Nephron (organoid): ENCODE results near the gene CTNNBL1.

Experiments
- H3K27ac Mint-ChIP-seq, 3 experiments: 2 replicates each; pipeline ENCODE4 v1.8.0; 2020; ENCODE audit warnings: mixed read lengths in 3 of 3, mild to moderate bottlenecking in 2 of 3, moderate library complexity in 1 of 3
- H3K27me3 Mint-ChIP-seq: 2 replicates; pipeline ENCODE4 v1.8.0; 2021; ENCODE audit warnings: low read depth, mild to moderate bottlenecking, moderate library complexity, mixed read lengths
- H3K36me3 Mint-ChIP-seq: 2 replicates; pipeline ENCODE4 v1.8.0; 2020; ENCODE audit warnings: low read depth, mixed read lengths
- H3K4me1 Mint-ChIP-seq: 2 replicates; pipeline ENCODE4 v1.8.0; 2020; ENCODE audit warnings: mixed read lengths
- H3K4me3 Mint-ChIP-seq, 3 experiments: 2 replicates each; pipeline ENCODE4 v1.8.0; 2020; ENCODE audit warnings: mild to moderate bottlenecking in 3 of 3, mixed read lengths in 3 of 3, moderate library complexity in 2 of 3
- H3K9me3 Mint-ChIP-seq: 2 replicates; pipeline ENCODE4 v1.8.0; 2020; ENCODE audit warnings: mixed read lengths
- TF ChIP-seq, protein P1 (sequence below), 3 experiments: fragments of 200-600 bp; sonication (generic); IDR thresholded peaks; one replicate each; pipeline ENCODE4 v1.5.0; 2021; ENCODE audit warnings: antibody characterized with exemption in 3 of 3; ENCODE audit not compliant: unreplicated experiment in 3 of 3

The CTNNBL1 gene

DNA sequence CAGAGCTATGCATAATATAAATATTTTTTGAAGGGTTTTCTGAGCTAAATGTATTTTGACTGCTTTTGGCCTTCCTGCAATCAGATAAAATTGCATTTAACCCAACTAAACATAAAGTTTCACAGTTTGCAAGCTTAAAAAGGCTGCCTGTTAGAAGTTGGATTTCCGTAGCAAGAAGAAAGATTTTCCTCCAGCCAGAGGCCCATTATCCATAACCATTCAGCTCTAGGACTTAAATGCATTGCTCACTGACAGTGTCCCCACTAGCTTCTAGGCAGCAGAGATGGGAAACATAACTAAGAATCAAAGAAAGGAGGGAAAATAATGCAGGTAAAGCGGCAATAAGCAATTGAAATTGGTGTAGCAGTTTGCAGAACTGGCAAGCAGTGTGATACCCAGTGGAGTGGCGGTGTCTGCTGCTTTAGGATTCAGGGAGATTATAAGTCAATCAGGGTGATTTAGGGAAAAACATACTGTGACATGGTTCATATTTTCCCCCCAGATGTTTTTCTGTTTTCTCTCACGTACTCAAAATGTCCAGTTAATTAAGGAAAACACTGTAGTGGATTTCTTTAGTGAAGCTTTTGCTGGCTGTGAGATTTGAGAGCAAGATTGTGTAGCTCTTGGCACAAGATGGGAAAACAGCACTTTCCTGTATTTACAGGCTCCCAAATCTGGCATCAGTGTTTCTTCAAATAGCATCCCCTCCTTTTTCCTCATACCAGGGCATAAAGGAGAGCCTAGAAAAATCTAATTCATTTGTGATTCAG is 69.1 kb downstream of the CTNNBL1 start:
- TF ChIP-seq, protein P1, sequence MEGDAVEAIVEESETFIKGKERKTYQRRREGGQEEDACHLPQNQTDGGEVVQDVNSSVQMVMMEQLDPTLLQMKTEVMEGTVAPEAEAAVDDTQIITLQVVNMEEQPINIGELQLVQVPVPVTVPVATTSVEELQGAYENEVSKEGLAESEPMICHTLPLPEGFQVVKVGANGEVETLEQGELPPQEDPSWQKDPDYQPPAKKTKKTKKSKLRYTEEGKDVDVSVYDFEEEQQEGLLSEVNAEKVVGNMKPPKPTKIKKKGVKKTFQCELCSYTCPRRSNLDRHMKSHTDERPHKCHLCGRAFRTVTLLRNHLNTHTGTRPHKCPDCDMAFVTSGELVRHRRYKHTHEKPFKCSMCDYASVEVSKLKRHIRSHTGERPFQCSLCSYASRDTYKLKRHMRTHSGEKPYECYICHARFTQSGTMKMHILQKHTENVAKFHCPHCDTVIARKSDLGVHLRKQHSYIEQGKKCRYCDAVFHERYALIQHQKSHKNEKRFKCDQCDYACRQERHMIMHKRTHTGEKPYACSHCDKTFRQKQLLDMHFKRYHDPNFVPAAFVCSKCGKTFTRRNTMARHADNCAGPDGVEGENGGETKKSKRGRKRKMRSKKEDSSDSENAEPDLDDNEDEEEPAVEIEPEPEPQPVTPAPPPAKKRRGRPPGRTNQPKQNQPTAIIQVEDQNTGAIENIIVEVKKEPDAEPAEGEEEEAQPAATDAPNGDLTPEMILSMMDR (IDR thresholded peaks at IDR 0.05; ENCODE audit: unreplicated experiment in 3 of 3) = no peak
- H3K9me3 Mint-ChIP-seq = no peaks in the 10 kb centered on the region
- peaks cover 28% of the 10 kb centered on the region for H3K4me1 Mint-ChIP-seq
- H3K27me3 Mint-ChIP-seq = no peaks in the 10 kb centered on the region
- no peak overlapping the region for H3K4me3 Mint-ChIP-seq
- H3K36me3 Mint-ChIP-seq = peaks cover 15% of the 10 kb centered on the region
- no peak overlapping the region for H3K27ac Mint-ChIP-seq

DNA sequence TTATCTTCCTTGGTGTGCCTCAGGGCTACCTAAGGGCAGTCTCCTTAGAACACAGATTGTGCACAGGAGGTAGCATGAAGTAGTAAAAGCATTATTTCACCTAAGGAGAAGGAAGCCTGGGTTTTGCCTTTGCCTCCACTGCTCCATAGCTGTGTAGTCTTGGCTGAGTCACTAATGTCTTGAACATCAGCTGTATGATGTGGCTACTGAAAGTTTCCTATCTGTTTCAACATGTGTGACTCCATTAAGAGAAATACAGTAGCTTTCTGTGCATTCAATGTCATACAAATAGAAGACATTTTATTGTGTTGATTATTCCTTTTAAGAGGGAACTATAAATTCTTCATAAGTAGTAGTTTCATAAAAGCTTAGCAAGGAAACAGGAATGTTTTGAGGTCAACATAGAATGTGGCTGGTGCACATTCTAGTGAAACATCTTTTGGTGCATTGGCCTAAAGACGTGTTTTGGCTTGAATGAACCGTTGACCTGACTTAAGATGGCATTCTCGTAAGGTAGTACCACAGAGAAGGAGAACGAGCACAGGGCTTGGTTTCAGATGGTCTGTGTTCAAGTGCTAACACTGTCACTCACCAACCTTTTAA is 70.6 kb downstream of the CTNNBL1 start:
- no peaks in the 10 kb centered on the region for H3K27me3 Mint-ChIP-seq
- no peak overlapping the region for H3K27ac Mint-ChIP-seq
- H3K36me3 Mint-ChIP-seq = peaks cover 10% of the 10 kb centered on the region
- peaks cover 16% of the 10 kb centered on the region for H3K4me1 Mint-ChIP-seq
- TF ChIP-seq, protein P1 (IDR thresholded peaks at IDR 0.05; ENCODE audit: unreplicated experiment in 3 of 3) = no peak
- H3K9me3 Mint-ChIP-seq = no peaks in the 10 kb centered on the region
- H3K4me3 Mint-ChIP-seq = no peak overlapping the region

DNA sequence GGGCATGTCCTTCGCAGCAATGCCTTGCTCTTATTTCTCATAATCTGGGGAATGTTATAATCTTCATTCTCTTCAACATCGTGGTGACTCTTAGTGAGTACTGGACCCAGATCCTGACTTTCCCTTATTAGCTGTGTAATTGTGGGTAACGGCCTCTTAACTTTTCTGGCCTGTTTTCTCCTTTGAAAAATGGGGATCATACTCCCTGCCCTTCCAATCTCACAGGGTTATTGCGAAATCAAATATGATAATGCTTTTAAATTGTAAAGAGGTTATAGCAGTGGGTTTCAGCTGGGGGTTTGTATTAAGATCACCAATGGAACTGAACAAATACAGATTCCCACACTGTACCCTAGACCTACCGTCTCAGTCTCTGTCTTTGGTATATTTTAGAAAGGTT is 77.1 kb downstream of the CTNNBL1 start:
- no peaks in the 10 kb centered on the region for H3K4me1 Mint-ChIP-seq
- TF ChIP-seq, protein P1 (IDR thresholded peaks at IDR 0.05; ENCODE audit: unreplicated experiment in 3 of 3) = no peak
- no peaks in the 10 kb centered on the region for H3K9me3 Mint-ChIP-seq
- no peaks in the 10 kb centered on the region for H3K27me3 Mint-ChIP-seq
- no peak overlapping the region for H3K27ac Mint-ChIP-seq
- H3K36me3 Mint-ChIP-seq = peaks cover 19% of the 10 kb centered on the region
- no peak overlapping the region for H3K4me3 Mint-ChIP-seq

DNA sequence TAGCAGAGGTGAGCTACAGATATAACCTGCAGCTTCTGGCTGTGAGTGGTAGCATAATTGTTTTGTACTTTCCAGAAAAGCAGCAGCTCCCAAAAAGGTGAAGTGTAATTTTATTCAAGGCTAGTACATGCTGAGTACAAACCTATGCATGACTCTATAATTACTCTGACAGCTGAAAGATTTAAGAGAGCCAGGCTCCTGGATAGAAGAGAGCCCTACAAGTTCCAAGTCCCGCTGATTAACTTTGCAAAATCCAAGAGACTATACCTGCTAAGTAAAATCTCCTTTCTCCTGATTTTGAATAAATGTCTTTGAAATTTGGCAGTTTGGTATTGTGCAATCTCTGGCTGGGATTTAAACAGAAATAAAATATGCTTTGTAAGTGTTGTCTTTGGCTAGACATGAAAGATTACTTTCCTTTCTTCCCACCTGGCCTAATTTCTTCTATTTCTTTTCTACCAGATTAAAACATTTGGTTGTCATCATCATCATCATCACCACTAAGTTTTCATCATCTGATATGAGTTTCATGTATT is 79.5 kb downstream of the CTNNBL1 start:
- H3K27me3 Mint-ChIP-seq = peaks cover 5% of the 10 kb centered on the region

DNA sequence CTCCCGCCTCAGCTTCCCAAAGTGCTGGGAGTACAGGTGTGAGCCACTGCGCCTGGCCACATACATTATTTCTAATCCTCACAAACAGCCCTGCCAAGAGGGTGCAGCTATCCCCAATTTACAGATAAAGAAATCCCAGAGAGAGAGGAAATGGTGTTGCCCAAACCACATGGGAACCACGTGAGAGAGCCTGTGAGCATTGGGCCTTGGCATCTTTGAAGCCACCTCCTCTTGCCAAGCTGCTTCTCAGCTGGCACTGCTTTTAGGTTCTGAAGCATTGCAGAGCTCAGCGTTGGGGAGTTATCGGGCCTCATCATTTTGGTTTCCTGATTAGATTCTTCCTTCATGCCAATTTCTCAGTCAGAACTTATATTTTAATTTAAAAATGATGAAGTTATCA is 80.3 kb downstream of the CTNNBL1 start:
- H3K27ac Mint-ChIP-seq = no peak overlapping the region
- H3K27me3 Mint-ChIP-seq = peaks cover 5% of the 10 kb centered on the region
- H3K4me1 Mint-ChIP-seq = peaks cover 24% of the 10 kb centered on the region
- TF ChIP-seq, protein P1 (IDR thresholded peaks at IDR 0.05; ENCODE audit: unreplicated experiment in 3 of 3) = no peak
- peaks cover 27% of the 10 kb centered on the region for H3K36me3 Mint-ChIP-seq
- no peak overlapping the region for H3K4me3 Mint-ChIP-seq
- no peaks in the 10 kb centered on the region for H3K9me3 Mint-ChIP-seq

More for the DNA sequence above, 79.5 kb downstream of the CTNNBL1 start:
- H3K27ac Mint-ChIP-seq = no peak overlapping the region
- no peak overlapping the region for H3K4me3 Mint-ChIP-seq
- peaks cover 23% of the 10 kb centered on the region for H3K36me3 Mint-ChIP-seq
- TF ChIP-seq, protein P1 (IDR thresholded peaks at IDR 0.05; ENCODE audit: unreplicated experiment in 3 of 3) = no peak
- H3K9me3 Mint-ChIP-seq = no peaks in the 10 kb centered on the region
- H3K4me1 Mint-ChIP-seq = peaks cover 21% of the 10 kb centered on the region
